Bronchial epithelial cell (primary cell): ENCODE results near the gene MSN. TPM values are rescaled to one million over a fixed set of nuclear protein-coding genes. Genes with fewer than 3 reads are reported as not detected.

Source experiments
- DNase-seq: peaks from one replicate; pipeline ENCODE4 v3.0.0-alpha.2; 2010; ENCODE audit warnings: low read depth
- FAIRE-seq: peaks from 2 replicates; lab custom pipeline; 2011; peaks lifted over from hg19 to GRCh38; lab: Jason Lieb, UNC
- H3K27me3 ChIP-seq: 2 replicates; pipeline ENCODE4 v1.5.1; 2011; ENCODE audit warnings: low read length; ENCODE audit not compliant: control insufficient read depth, insufficient read depth
- H3K36me3 ChIP-seq: 2 replicates; pipeline ENCODE4 v1.5.1; 2011; ENCODE audit warnings: low read length; ENCODE audit not compliant: control insufficient read depth, insufficient read depth
- H3K4me3 ChIP-seq: 2 replicates; pipeline ENCODE4 v1.5.1; 2011; ENCODE audit warnings: mild to moderate bottlenecking, low read depth, low read length, control low read depth
- total RNA-seq: library from RNA; depleted of rRNA; stranded (reverse); fragments of >200 nt; gene quantifications from 2 replicates; pipeline ENCODE4 v1.2.1, GENCODE V29; 2014
- TF ChIP-seq, protein P1 (sequence below): IDR thresholded peaks from 2 replicates; pipeline ENCODE4 v1.5.1; 2011; ENCODE audit warnings: mild to moderate bottlenecking, moderate library complexity, low read length, control low read depth, inconsistent platforms; ENCODE audit not compliant: insufficient read depth, severe bottlenecking

MSN gene
- total RNA-seq, 1 donor from 2014 or later: 86.1 TPM

GRCh38 chrX:65707151-65707550, 39.7 kb downstream of the MSN start:
- no peaks in the 10 kb centered on the region for H3K36me3 ChIP-seq
- TF ChIP-seq, protein P1, sequence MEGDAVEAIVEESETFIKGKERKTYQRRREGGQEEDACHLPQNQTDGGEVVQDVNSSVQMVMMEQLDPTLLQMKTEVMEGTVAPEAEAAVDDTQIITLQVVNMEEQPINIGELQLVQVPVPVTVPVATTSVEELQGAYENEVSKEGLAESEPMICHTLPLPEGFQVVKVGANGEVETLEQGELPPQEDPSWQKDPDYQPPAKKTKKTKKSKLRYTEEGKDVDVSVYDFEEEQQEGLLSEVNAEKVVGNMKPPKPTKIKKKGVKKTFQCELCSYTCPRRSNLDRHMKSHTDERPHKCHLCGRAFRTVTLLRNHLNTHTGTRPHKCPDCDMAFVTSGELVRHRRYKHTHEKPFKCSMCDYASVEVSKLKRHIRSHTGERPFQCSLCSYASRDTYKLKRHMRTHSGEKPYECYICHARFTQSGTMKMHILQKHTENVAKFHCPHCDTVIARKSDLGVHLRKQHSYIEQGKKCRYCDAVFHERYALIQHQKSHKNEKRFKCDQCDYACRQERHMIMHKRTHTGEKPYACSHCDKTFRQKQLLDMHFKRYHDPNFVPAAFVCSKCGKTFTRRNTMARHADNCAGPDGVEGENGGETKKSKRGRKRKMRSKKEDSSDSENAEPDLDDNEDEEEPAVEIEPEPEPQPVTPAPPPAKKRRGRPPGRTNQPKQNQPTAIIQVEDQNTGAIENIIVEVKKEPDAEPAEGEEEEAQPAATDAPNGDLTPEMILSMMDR: no peak
- FAIRE-seq: peak; percentile 13
- no peak for DNase-seq
- no peaks in the 10 kb centered on the region for H3K27me3 ChIP-seq
- H3K4me3 ChIP-seq: no peak overlapping the region

GRCh38 chrX:65712005-65712806, 44.8 kb downstream of the MSN start:
- FAIRE-seq: no peak
- peaks cover 2% of the 10 kb centered on the region for H3K36me3 ChIP-seq
- H3K27me3 ChIP-seq: no peaks in the 10 kb centered on the region
- H3K4me3 ChIP-seq: no peak overlapping the region
- TF ChIP-seq, protein P1: no peak
- DNase-seq: no peak

- H3K4me3 ChIP-seq: no peak overlapping the region
- TF ChIP-seq, protein P1: no peak
- no peaks in the 10 kb centered on the region for H3K27me3 ChIP-seq
- FAIRE-seq (no peak), DNase-seq (no peak)
- peaks cover 2% of the 10 kb centered on the region for H3K36me3 ChIP-seq
Observed at GRCh38 chrX:65718538-65718937, 51.1 kb downstream of the MSN start.

DNA sequence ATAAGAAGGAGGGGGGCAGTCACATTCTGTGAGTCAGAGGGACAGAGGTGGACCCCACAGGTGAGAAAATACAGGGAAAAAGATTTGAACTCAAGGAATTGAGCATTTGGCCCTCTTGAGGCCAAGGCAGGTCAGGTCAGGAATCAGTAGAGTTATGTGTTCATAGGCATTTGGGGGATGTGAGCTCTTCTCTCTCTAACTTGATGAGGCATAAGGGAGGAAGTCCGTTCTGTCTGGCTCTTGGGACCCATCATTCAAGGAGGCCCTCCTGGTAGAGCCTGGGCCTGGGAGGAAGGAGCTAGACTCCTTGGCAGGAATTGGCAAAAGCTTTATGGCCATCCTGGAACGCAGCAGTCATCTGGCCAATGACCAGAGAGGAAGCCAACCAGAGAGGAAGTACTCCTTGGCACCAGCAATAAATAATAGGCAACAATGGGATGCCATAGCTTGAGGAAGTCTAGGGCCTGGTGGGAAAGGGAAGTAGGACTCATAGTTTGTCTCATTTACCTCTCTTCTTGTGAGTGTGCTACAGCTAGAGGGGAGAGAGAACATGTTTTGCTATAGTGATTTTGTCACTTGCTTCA, 53.0 kb downstream of the MSN start:
- FAIRE-seq: no peak
- no peaks in the 10 kb centered on the region for H3K27me3 ChIP-seq
- H3K36me3 ChIP-seq: peaks cover 2% of the 10 kb centered on the region
- no peak overlapping the region for H3K4me3 ChIP-seq
- TF ChIP-seq, protein P1: no peak
- DNase-seq: no peak

GRCh38 chrX:65723706-65724105, 56.3 kb downstream of the MSN start:
- Histone ChIP-seq H3K4me3 (no peak overlapping the region), H3K27me3 (no peaks in the 10 kb centered on the region), H3K36me3 (peaks cover under 1% of the 10 kb centered on the region)
- DNase-seq (no peak), FAIRE-seq (no peak)
- TF ChIP-seq, protein P1: no peak
